Measurements from ENCODE around the gene DAB1. TPM values are rescaled to one million over a fixed set of nuclear protein-coding genes. Genes with fewer than 3 reads are reported as not detected.

Gene DAB1
- total RNA-seq, 4 donors from 2014 or later: 0.22 TPM; not detected in 3

GRCh38 chr1:57295326-57295725 is 128.5 kb downstream of the DAB1 start:
- H3K27me3 ChIP-seq: no peaks in the 10 kb centered on the region
- in situ Hi-C loops (cut with MboI; ENCODE audit: low sequenced_read_pairs in 4 of 4): no loop called here

GRCh38 chr1:57294177-57294576 is 129.7 kb downstream of the DAB1 start:
- no peaks in the 10 kb centered on the region for H3K36me3 ChIP-seq
- intact Hi-C loops (cut with DNase I; ENCODE audit: low total_unique reads): no loop called here
- no peaks in the 10 kb centered on the region for H3K9me3 ChIP-seq
- H3K27ac ChIP-seq: no peak overlapping the region
- ATAC-seq (no peak), DNase-seq (no peak)
- TF ChIP-seq POLR2A (IDR thresholded peaks at IDR 0.05) (no peak), CTCF (IDR thresholded peaks at IDR 0.05 in 4 of 5, conservative IDR thresholded peaks at IDR 0.05 in 1 of 5) (no peak)
- no peaks in the 10 kb centered on the region for H3K4me1 ChIP-seq
- in situ Hi-C loops (cut with MboI; ENCODE audit: low sequenced_read_pairs in 4 of 4): no loop called here
- no peaks in the 10 kb centered on the region for H3K27me3 ChIP-seq
- no peak overlapping the region for H3K4me3 ChIP-seq

More at GRCh38 chr1:57295326-57295725, 128.5 kb downstream of the DAB1 start:
- intact Hi-C loops (cut with DNase I; ENCODE audit: low total_unique reads): no loop called here
- Histone ChIP-seq H3K9me3 (no peaks in the 10 kb centered on the region), H3K4me1 (no peaks in the 10 kb centered on the region), H3K36me3 (no peaks in the 10 kb centered on the region), H3K27ac (no peak overlapping the region), H3K4me3 (no peak overlapping the region)
- DNase-seq (no peak), ATAC-seq (no peak)
- no peak for TF ChIP-seq POLR2A (IDR thresholded peaks at IDR 0.05)
- TF ChIP-seq CTCF (IDR thresholded peaks at IDR 0.05 in 4 of 5, conservative IDR thresholded peaks at IDR 0.05 in 1 of 5): no peak

- H3K4me3 ChIP-seq: no peak overlapping the region
- in situ Hi-C loops (cut with MboI; ENCODE audit: low sequenced_read_pairs in 4 of 4): no loop called here
- H3K27ac ChIP-seq: no peak overlapping the region
- no peaks in the 10 kb centered on the region for H3K9me3 ChIP-seq
- no peaks in the 10 kb centered on the region for H3K27me3 ChIP-seq
- DNase-seq (no peak), ATAC-seq (no peak)
- no peaks in the 10 kb centered on the region for H3K4me1 ChIP-seq
- no peaks in the 10 kb centered on the region for H3K36me3 ChIP-seq
- TF ChIP-seq POLR2A (IDR thresholded peaks at IDR 0.05) (no peak), CTCF (IDR thresholded peaks at IDR 0.05 in 4 of 5, conservative IDR thresholded peaks at IDR 0.05 in 1 of 5) (no peak)
- intact Hi-C loops (cut with DNase I; ENCODE audit: low total_unique reads): no loop called here
Observed at GRCh38 chr1:57293214-57293613, 130.6 kb downstream of the DAB1 start.

GRCh38 chr1:57289781-57290180 is 134.1 kb downstream of the DAB1 start:
- Histone ChIP-seq H3K4me1 (no peaks in the 10 kb centered on the region), H3K4me3 (no peak overlapping the region), H3K27me3 (no peaks in the 10 kb centered on the region), H3K36me3 (no peaks in the 10 kb centered on the region), H3K9me3 (no peaks in the 10 kb centered on the region), H3K27ac (no peak overlapping the region)
- intact Hi-C loops (cut with DNase I; ENCODE audit: low total_unique reads) (no loop called here), in situ Hi-C loops (cut with MboI; ENCODE audit: low sequenced_read_pairs in 4 of 4) (no loop called here)
- ATAC-seq (no peak), DNase-seq (no peak)
- no peak for TF ChIP-seq CTCF (IDR thresholded peaks at IDR 0.05 in 4 of 5, conservative IDR thresholded peaks at IDR 0.05 in 1 of 5)
- no peak for TF ChIP-seq POLR2A (IDR thresholded peaks at IDR 0.05)

DNA sequence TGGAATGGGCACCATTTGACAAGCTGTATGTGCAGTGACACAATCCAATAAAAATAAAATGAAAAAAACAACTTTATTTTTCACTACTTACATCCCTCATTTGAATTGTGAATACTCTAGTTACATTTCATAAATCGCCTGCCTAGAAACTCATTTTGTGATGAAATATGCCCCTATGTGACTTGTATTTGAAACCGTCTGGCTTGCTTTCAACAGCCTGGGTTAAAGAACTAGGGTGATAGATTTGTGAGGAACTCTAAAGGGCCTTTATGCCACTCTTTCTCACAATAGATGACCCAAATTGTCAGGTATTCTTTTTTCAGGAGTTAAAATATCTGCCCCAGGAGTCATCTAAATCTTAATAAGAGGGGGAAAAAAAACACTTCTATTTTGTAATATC is 137.9 kb downstream of the DAB1 start:
- in situ Hi-C loops (cut with MboI; ENCODE audit: low sequenced_read_pairs in 4 of 4) (no loop called here), intact Hi-C loops (cut with DNase I; ENCODE audit: low total_unique reads) (no loop called here)
- no peak for TF ChIP-seq CTCF (IDR thresholded peaks at IDR 0.05 in 4 of 5, conservative IDR thresholded peaks at IDR 0.05 in 1 of 5)
- no peak for TF ChIP-seq POLR2A (IDR thresholded peaks at IDR 0.05)

More for the DNA sequence above, 137.9 kb downstream of the DAB1 start:
- no peaks in the 10 kb centered on the region for H3K9me3 ChIP-seq
- DNase-seq (no peak), ATAC-seq (no peak)
- H3K36me3 ChIP-seq: no peaks in the 10 kb centered on the region
- H3K4me1 ChIP-seq: no peaks in the 10 kb centered on the region
- H3K27me3 ChIP-seq: no peaks in the 10 kb centered on the region
- no peak overlapping the region for H3K4me3 ChIP-seq
- H3K27ac ChIP-seq: no peak overlapping the region
